SK-N-SH (cell line): ENCODE results near the gene DEFB129. TPM values are rescaled to one million over a fixed set of nuclear protein-coding genes. Genes with fewer than 3 reads are reported as not detected.

Experiments used
- CTCF ChIA-PET: fragments of 300-600, 350-600 bp; formaldehyde crosslinking; extraction: SDS; loops from one replicate; lab custom pipeline; 2021; lab: Yijun Ruan, JAX
- POLR2A ChIA-PET: fragments of 350-600 bp; sonication (Branson Sonifier 250); formaldehyde crosslinking; extraction: SDS; loops from one replicate; lab custom pipeline; 2020; ENCODE audit warnings: antibody characterized with exemption, inconsistent platforms; lab: Yijun Ruan, JAX
- DNase-seq: peaks from one replicate; pipeline ENCODE4 v3.0.0; 2012
- H2AFZ ChIP-seq: fragments of 200-600 bp; sonication (generic); 2 replicates; pipeline ENCODE4 v1.8.1; 2016; ENCODE audit warnings: antibody characterized with exemption, mild to moderate bottlenecking, low read depth
- H3F3A ChIP-seq: fragments of 200-600 bp; sonication (generic); replicated peaks from 2 replicates; pipeline ENCODE3; 2016; ENCODE audit warnings: antibody characterized with exemption, mild to moderate bottlenecking; ENCODE audit not compliant: insufficient read depth
- H3K27ac ChIP-seq, 2 experiments: fragments of 200-500 bp in 1 of 2; fragments of 200-600 bp in 1 of 2; sonication (Bioruptor generic) in 1 of 2; sonication (generic), shearing (Covaris generic) in 1 of 2; 2 replicates each; pipeline versions ENCODE4 v1.5.1 to v1.6.1; 2014 to 2016; ENCODE audit warnings: low read depth in 2 of 2, inconsistent platforms in 1 of 2, low read length in 1 of 2, mild to moderate bottlenecking in 1 of 2, mixed read lengths in 1 of 2
- H3K27me3 ChIP-seq: fragments of 200-600 bp; sonication (generic), shearing (Covaris generic); 2 replicates; pipeline ENCODE4 v1.6.1; 2016; ENCODE audit warnings: mixed run types; ENCODE audit not compliant: insufficient read depth
- H3K36me3 ChIP-seq, 2 experiments: fragments of 200-500 bp in 1 of 2; fragments of 200-600 bp in 1 of 2; sonication (Bioruptor generic) in 1 of 2; sonication (generic) in 1 of 2; replicated peaks in 1 of 2; 2 replicates each; pipeline versions ENCODE3 to v1.5.1; 2014 to 2016; ENCODE audit warnings: low read length in 1 of 2, mild to moderate bottlenecking in 1 of 2; ENCODE audit not compliant: insufficient read depth in 2 of 2, control insufficient read depth in 1 of 2
- H3K4me1 ChIP-seq, 2 experiments: fragments of 200-500 bp in 1 of 2; fragments of 200-600 bp in 1 of 2; sonication (Bioruptor generic) in 1 of 2; sonication (generic), shearing (Covaris generic) in 1 of 2; 2 replicates each; pipeline versions ENCODE4 v1.5.1 to v1.6.1; 2014 to 2016; ENCODE audit warnings: low read depth in 1 of 2, low read length in 1 of 2, mixed run types in 1 of 2; ENCODE audit not compliant: insufficient read depth in 2 of 2, control insufficient read depth in 1 of 2
- H3K4me2 ChIP-seq: fragments of 200-600 bp; sonication (generic), shearing (Covaris generic); 2 replicates; pipeline ENCODE4 v1.6.1; 2017; ENCODE audit warnings: mixed run types
- H3K4me3 ChIP-seq, 2 experiments: fragments of 200-500 bp in 1 of 2; fragments of 200-600 bp in 1 of 2; sonication (Bioruptor generic) in 1 of 2; sonication (generic), shearing (Covaris generic) in 1 of 2; 2 replicates each; pipeline versions ENCODE4 v1.5.1 to v1.8.1; 2014 to 2016; ENCODE audit warnings: low read depth in 2 of 2, inconsistent platforms in 1 of 2, low read length in 1 of 2, mild to moderate bottlenecking in 1 of 2, mixed read lengths in 1 of 2, moderate library complexity in 1 of 2
- H3K79me2 ChIP-seq: fragments of 200-600 bp; sonication (generic); 2 replicates; pipeline ENCODE4 v1.8.1; 2017; ENCODE audit warnings: mild to moderate bottlenecking; ENCODE audit not compliant: insufficient read depth
- H3K9ac ChIP-seq: fragments of 200-600 bp; sonication (generic); 2 replicates; pipeline ENCODE4 v1.6.1; 2017; ENCODE audit warnings: mixed run types
- H3K9me2 ChIP-seq: fragments of 200-600 bp; sonication (generic); 2 replicates; pipeline ENCODE4 v1.6.1; 2017; ENCODE audit warnings: mixed run types
- H3K9me3 ChIP-seq: fragments of 200-600 bp; sonication (generic); 2 replicates; pipeline ENCODE4 v1.6.1; 2017; ENCODE audit warnings: mixed run types, mild to moderate bottlenecking, moderate library complexity
- H4K20me1 ChIP-seq: fragments of 200-600 bp; sonication (generic); 2 replicates; pipeline ENCODE4 v1.6.1; 2017; ENCODE audit warnings: mild to moderate bottlenecking, mixed run types; ENCODE audit not compliant: insufficient read depth
- CHD2 ChIP-seq: fragments of 150-350 bp; IDR thresholded peaks from 2 replicates; pipeline ENCODE4 v1.6.1; 2018; ENCODE audit warnings: low read length; ENCODE audit not compliant: partially characterized antibody
- ELF1 ChIP-seq: IDR thresholded peaks from 2 replicates; pipeline ENCODE4 v1.4.0; 2012
- EP300 ChIP-seq, 2 experiments: IDR thresholded peaks; 2 replicates each; pipeline versions ENCODE4 v1.4.0 to v1.6.1; 2012; ENCODE audit warnings: borderline replicate concordance in 1 of 2, low read depth in 1 of 2, low read length in 1 of 2
- EZH2phosphoT487 ChIP-seq: fragments of 200-600 bp; sonication (generic); IDR thresholded peaks from 2 replicates; pipeline ENCODE4 v1.6.1; 2017; ENCODE audit warnings: low read depth, mixed run types, mild to moderate bottlenecking, antibody characterized with exemption, moderate library complexity, borderline replicate concordance
- FOSL2 ChIP-seq: IDR thresholded peaks from 2 replicates; pipeline ENCODE4 v1.4.0; 2012; ENCODE audit warnings: low read depth, mild to moderate bottlenecking, moderate library complexity, borderline replicate concordance
- FOXJ3 ChIP-seq: sonication (generic); formaldehyde crosslinking; IDR thresholded peaks from 2 replicates; pipeline ENCODE4 v1.5.1; 2020; ENCODE audit warnings: mild to moderate bottlenecking, missing genetic modification reagents
- GABPA ChIP-seq: IDR thresholded peaks from 2 replicates; pipeline ENCODE4 v1.4.0; 2012; ENCODE audit warnings: low read depth, mild to moderate bottlenecking
- MEF2A ChIP-seq: IDR thresholded peaks from 2 replicates; pipeline ENCODE4 v1.4.0; 2012; ENCODE audit warnings: low read depth, borderline replicate concordance
- MXI1 ChIP-seq: IDR thresholded peaks from 2 replicates; pipeline ENCODE4 v1.6.1; 2012; ENCODE audit warnings: mild to moderate bottlenecking, low read depth, low read length, improper control_type of control experiment
- NRF1 ChIP-seq: IDR thresholded peaks from 2 replicates; pipeline ENCODE4 v1.6.1; 2012; ENCODE audit warnings: low read depth, mild to moderate bottlenecking, low read length
- RAD21 ChIP-seq: IDR thresholded peaks from 2 replicates; pipeline ENCODE4 v1.6.1; 2012; ENCODE audit warnings: mild to moderate bottlenecking, low read length
- RCOR1 ChIP-seq: fragments of 150-350 bp; IDR thresholded peaks from 2 replicates; pipeline ENCODE4 v1.6.1; 2017; ENCODE audit warnings: antibody characterized with exemption, low read length
- RFX5 ChIP-seq: IDR thresholded peaks from 2 replicates; pipeline ENCODE4 v1.6.1; 2012; ENCODE audit warnings: mild to moderate bottlenecking, improper control_type of control experiment, low read length
- SMC3 ChIP-seq: IDR thresholded peaks from 2 replicates; pipeline ENCODE4 v1.6.1; 2012; ENCODE audit warnings: low read depth, low read length, improper control_type of control experiment
- TAF1 ChIP-seq: IDR thresholded peaks from 2 replicates; pipeline ENCODE4 v1.6.1; 2012; ENCODE audit warnings: low read depth, mild to moderate bottlenecking, low read length, moderate library complexity, borderline replicate concordance
- YY1 ChIP-seq: IDR thresholded peaks from 2 replicates; pipeline ENCODE4 v1.4.0; 2012; ENCODE audit warnings: low read depth, mild to moderate bottlenecking
- WGBS: methylation state at CpG from one replicate; pipeline ENCODE4 v1.1.6; 2017; ENCODE audit warnings: low lambda C conversion rate; 5-methylcytosine and 5-hydroxymethylcytosine counted together
- polyA plus RNA-seq, 3 experiments: library from polyadenylated mRNA; depleted of rRNA; stranded (reverse); fragments of >200 nt; gene quantifications; 2 replicates each; pipeline ENCODE4 v1.2.3, GENCODE V29; 2012
- TF ChIP-seq, protein P1 (sequence below): IDR thresholded peaks from 2 replicates; pipeline ENCODE4 v1.6.1; 2012; ENCODE audit warnings: mild to moderate bottlenecking, low read depth, low read length, moderate library complexity
- TF ChIP-seq, protein P2 (sequence below): fragments of 150-350 bp; IDR thresholded peaks from 2 replicates; pipeline ENCODE4 v1.6.1; 2016; ENCODE audit warnings: mild to moderate bottlenecking, low read depth, low read length
- TF ChIP-seq, protein P3 (sequence below): IDR thresholded peaks from 2 replicates; pipeline ENCODE4 v1.4.0; 2012; ENCODE audit warnings: low read depth, borderline replicate concordance
- TF ChIP-seq, protein P4 (sequence below): fragments of 150-350 bp; IDR thresholded peaks from 2 replicates; pipeline ENCODE4 v1.6.1; 2017; ENCODE audit warnings: antibody characterized with exemption, low read length, low read depth, borderline replicate concordance

DEFB129 gene
- polyA plus RNA-seq, 1 of the 3 experiments (the other 2 are of a cell fraction) = not detected

DNA sequence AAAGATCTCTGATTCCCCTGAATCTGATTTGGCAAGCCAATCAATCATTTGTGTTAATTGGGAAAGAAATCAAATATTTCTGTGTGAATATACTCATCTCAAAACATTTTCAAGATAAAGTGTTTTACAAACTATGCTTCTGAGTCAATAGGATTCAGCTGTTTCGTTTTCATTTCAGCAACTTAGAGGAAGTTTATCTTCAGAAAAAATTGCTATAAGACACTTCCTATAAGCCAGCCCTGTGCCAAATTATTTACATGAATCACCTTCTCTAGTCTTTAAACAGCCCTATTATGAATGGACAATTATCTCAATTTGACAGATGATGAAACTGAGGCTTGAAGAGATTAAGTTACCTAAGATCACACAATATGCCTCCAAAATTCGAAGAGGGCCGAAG is 10.9 kb downstream of the DEFB129 start (continued):
- no peak for TF ChIP-seq CHD2
- TF ChIP-seq FOSL2 = no peak
- TF ChIP-seq MEF2A = no peak
- no peak for TF ChIP-seq GABPA

DNA sequence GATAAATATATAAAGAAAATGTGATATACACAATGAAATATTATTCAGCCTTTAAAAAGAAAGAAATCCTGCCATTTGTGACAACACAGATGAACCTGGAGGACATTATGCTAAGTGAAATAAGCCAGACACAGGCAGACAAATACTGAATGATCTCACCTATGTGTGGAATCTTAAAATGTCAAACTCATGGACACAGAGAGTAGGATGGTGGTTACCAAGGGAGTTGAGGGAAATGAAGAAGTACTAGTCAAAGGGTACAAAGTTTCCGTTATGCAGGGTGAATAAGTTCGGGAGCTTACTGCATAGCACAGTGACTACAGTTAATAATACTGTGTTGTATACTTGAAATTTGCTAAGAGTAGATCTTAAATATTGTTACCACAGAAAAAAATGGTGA is 15.8 kb downstream of the DEFB129 start:
- Histone ChIP-seq H3K36me3 (no peaks in the 10 kb centered on the region), H3F3A (no peaks in the 10 kb centered on the region), H3K9ac (no peak overlapping the region), H3K27ac (no peak overlapping the region), H4K20me1 (no peaks in the 10 kb centered on the region), H3K79me2 (no peaks in the 10 kb centered on the region), H3K4me1 (no peaks in the 10 kb centered on the region), H3K4me2 (no peak overlapping the region), H3K4me3 (no peak overlapping the region), H3K9me3 (no peaks in the 10 kb centered on the region), H3K9me2 (no peaks in the 10 kb centered on the region), H2AFZ (no peak overlapping the region), H3K27me3 (no peaks in the 10 kb centered on the region)
- CTCF ChIA-PET = interaction anchor here (0.9 to 1.4 kb wide), 2 partner anchors 23 to 24 kb away, joined by 3 to 5 read pairs; no protein-coding TSS in a partner anchor
- DNase-seq = no peak
- TF ChIP-seq NRF1 = no peak
- TF ChIP-seq TAF1 = no peak
- no peak for TF ChIP-seq RCOR1
- TF ChIP-seq ELF1 = no peak
- TF ChIP-seq, protein P1, sequence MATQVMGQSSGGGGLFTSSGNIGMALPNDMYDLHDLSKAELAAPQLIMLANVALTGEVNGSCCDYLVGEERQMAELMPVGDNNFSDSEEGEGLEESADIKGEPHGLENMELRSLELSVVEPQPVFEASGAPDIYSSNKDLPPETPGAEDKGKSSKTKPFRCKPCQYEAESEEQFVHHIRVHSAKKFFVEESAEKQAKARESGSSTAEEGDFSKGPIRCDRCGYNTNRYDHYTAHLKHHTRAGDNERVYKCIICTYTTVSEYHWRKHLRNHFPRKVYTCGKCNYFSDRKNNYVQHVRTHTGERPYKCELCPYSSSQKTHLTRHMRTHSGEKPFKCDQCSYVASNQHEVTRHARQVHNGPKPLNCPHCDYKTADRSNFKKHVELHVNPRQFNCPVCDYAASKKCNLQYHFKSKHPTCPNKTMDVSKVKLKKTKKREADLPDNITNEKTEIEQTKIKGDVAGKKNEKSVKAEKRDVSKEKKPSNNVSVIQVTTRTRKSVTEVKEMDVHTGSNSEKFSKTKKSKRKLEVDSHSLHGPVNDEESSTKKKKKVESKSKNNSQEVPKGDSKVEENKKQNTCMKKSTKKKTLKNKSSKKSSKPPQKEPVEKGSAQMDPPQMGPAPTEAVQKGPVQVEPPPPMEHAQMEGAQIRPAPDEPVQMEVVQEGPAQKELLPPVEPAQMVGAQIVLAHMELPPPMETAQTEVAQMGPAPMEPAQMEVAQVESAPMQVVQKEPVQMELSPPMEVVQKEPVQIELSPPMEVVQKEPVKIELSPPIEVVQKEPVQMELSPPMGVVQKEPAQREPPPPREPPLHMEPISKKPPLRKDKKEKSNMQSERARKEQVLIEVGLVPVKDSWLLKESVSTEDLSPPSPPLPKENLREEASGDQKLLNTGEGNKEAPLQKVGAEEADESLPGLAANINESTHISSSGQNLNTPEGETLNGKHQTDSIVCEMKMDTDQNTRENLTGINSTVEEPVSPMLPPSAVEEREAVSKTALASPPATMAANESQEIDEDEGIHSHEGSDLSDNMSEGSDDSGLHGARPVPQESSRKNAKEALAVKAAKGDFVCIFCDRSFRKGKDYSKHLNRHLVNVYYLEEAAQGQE = no peak
- TF ChIP-seq EZH2phosphoT487 = no peak
- TF ChIP-seq YY1 = no peak
- no peak for TF ChIP-seq FOXJ3 (CRISPR knock-in tag)
- TF ChIP-seq EP300 (IDR thresholded peaks at IDR 0.05; ENCODE audit: borderline replicate concordance in 1 of 2, low read depth in 1 of 2, low read length in 1 of 2) = no peak
- no peak for TF ChIP-seq RAD21
- TF ChIP-seq, protein P2, sequence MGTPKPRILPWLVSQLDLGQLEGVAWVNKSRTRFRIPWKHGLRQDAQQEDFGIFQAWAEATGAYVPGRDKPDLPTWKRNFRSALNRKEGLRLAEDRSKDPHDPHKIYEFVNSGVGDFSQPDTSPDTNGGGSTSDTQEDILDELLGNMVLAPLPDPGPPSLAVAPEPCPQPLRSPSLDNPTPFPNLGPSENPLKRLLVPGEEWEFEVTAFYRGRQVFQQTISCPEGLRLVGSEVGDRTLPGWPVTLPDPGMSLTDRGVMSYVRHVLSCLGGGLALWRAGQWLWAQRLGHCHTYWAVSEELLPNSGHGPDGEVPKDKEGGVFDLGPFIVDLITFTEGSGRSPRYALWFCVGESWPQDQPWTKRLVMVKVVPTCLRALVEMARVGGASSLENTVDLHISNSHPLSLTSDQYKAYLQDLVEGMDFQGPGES = no peak
- TF ChIP-seq, protein P3, sequence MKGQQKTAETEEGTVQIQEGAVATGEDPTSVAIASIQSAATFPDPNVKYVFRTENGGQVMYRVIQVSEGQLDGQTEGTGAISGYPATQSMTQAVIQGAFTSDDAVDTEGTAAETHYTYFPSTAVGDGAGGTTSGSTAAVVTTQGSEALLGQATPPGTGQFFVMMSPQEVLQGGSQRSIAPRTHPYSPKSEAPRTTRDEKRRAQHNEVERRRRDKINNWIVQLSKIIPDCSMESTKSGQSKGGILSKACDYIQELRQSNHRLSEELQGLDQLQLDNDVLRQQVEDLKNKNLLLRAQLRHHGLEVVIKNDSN = no peak
- no peak for TF ChIP-seq SMC3
- TF ChIP-seq MXI1 = no peak
- no peak for TF ChIP-seq RFX5
- TF ChIP-seq, protein P4, sequence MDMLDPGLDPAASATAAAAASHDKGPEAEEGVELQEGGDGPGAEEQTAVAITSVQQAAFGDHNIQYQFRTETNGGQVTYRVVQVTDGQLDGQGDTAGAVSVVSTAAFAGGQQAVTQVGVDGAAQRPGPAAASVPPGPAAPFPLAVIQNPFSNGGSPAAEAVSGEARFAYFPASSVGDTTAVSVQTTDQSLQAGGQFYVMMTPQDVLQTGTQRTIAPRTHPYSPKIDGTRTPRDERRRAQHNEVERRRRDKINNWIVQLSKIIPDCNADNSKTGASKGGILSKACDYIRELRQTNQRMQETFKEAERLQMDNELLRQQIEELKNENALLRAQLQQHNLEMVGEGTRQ = no peak
- WGBS = 45% methylated on average over 2 of the region's 2 CpGs
- POLR2A ChIA-PET = no interaction called here
